Ammon's horn (tissue), 1 donor: Measurements from ENCODE around the gene RNPEP.
"Not testable (repeated sequence)": the region's sequence is repeated elsewhere in the genome, so short reads cannot be mapped to it uniquely, and the experiment has no call there.

Experiments used
- DNase-seq: peaks from one replicate; pipeline ENCODE4 v3.0.0-alpha.2; 2016; ENCODE audit warnings: low spot score

RNPEP gene, protein sequence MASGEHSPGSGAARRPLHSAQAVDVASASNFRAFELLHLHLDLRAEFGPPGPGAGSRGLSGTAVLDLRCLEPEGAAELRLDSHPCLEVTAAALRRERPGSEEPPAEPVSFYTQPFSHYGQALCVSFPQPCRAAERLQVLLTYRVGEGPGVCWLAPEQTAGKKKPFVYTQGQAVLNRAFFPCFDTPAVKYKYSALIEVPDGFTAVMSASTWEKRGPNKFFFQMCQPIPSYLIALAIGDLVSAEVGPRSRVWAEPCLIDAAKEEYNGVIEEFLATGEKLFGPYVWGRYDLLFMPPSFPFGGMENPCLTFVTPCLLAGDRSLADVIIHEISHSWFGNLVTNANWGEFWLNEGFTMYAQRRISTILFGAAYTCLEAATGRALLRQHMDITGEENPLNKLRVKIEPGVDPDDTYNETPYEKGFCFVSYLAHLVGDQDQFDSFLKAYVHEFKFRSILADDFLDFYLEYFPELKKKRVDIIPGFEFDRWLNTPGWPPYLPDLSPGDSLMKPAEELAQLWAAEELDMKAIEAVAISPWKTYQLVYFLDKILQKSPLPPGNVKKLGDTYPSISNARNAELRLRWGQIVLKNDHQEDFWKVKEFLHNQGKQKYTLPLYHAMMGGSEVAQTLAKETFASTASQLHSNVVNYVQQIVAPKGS

DNA sequence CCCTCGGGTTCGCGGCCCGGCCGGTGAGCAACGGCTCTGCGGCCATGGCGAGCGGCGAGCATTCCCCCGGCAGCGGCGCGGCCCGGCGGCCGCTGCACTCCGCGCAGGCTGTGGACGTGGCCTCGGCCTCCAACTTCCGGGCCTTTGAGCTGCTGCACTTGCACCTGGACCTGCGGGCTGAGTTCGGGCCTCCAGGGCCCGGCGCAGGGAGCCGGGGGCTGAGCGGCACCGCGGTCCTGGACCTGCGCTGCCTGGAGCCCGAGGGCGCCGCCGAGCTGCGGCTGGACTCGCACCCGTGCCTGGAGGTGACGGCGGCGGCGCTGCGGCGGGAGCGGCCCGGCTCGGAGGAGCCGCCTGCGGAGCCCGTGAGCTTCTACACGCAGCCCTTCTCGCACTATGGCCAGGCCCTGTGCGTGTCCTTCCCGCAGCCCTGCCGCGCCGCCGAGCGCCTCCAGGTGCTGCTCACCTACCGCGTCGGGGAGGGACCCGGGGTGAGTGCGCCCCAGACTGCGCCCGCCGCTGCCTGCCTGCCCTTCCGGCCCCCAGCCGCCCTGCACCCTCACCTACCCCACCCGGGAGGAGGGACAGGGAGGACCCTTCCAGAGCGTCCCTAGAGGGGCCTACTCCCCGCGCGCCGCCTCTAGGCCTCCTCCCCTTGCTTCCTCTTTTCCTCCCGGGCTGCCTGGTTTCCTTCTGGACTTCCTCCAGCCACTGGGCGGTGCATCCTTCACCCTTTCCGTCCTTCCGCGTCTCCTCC, at the start of gene RNPEP:
TSS of gene RNPEP (plus strand) at position 26 of the 757 bp plus-strand sequence. CDS start at position 45, 19 bp downstream.
- peak; percentile 77 for DNase-seq

DNA sequence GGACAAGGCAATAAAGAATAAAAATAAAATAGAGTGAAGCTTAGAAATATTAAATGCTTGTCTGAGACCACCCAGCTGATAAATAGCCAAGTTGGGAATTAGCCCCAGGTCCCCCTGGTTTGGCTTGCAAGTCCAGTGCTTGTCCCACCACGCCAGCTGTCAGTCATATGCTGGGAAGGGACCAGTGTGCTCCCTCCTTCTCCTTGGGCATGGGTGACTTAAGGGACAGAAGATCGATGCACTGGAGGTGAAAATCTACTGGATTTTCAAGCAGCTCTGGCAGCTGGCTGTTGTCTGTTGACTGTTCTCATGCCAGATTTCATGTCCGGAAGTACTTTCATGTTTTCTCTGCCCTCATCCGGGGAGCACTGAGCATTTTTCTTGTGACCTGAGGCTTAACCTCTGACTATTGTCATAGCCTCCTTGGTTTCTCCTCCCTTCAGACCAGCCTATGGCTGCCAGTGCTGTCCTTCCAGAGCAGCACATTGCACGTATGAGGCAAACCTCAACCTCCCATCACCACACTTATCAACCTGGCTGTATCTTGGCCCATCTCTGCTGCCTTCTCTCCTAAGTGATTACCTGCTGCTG, 48.5 kb upstream of the RNPEP start:
- DNase-seq, result no peak

DNA sequence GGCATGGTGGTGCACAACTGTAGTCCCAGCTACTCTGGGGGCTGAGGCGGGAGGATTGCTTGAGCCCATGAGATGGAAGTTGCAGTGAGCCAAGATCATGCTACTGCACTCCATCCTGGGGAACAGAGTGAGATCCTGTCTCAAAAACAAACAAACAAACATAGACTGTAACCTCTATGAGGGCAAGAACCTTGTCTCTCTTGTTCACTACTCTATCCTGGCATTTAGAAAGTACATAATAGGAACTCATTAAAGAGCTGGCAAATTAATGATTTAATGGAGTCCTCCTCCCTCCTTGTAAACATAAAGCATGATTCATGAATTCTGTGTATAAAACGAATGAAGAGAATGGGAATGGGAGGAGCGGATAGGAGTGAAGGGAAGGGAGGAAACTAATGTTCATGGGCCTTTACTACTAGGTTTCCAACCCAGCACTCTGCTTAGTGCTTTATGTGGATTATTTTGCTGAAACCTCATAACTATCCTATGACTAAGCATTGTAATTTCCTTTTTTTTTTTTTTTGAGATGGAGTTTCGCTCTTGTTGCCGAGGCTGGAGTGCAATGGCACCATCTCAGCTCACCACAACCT, 44.7 kb upstream of the RNPEP start:
- no peak for DNase-seq

DNA sequence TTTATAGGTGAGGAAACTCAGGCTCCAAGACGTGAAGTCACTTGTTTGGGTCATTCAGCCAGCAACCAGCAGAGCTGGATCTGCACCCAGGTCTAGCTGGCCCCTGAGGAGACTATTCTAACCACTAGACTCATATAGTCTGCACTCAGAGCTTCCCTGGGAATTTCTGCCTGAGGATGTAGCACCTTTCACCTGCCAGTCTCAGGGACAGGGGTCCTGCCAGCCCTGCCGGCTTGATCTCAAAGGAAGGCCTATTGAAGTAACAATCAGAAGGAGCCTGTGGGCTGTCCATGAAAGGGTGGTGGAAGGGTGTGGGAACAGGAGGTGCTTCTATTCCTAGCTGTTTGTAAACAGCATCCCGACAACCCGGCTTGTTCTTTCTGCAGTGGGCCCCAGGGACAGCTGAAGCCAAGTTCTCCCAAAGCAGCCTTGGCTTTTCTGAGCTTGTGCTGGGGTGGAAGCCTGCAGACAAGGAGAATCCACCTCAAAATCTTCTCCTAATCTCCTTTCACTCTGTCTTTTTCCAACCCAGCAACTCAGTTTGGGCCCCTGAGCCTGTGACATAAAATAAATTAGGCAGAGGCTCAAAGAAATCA, 43.9 kb upstream of the RNPEP start:
- no peak for DNase-seq

DNA sequence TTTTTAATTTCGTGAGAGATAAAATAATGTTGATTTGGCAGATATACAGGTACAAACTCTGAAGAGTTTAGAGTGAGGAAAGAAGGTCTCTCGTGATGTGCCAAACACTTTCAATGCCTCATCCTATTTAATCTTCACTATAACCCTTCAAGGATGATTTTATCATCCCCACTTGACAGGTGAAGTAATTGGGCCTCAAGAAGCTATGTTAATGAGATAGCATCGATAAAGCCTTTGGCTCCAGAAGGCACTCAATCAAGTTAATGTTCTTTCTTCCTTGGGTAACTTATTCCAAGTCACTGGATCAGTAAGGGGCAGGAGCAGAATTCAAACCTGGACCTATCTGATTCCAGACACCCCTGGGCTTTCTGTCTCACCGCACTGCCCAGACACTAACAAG, 43.3 kb upstream of the RNPEP start:
- DNase-seq, result no peak

DNA sequence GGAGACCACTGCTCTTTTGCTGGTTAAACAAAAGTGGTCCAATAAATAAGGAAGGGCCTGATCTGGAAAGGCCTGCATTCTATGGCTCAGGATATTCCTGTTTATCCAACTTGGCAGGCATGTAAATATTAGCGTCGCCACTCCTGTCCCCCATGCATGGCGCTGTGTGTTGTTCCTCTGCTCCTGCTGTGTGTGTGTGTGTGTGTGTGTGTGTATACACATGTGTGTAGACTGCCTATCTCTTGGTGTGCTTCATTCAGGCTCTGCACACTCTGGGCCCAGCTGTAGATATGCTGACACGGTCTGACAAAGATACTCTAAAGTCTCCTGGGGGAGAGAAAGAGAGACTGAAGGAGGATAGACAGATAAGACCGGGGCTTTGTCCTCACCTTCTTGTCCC, 42.9 kb upstream of the RNPEP start:
- no peak for DNase-seq

DNA sequence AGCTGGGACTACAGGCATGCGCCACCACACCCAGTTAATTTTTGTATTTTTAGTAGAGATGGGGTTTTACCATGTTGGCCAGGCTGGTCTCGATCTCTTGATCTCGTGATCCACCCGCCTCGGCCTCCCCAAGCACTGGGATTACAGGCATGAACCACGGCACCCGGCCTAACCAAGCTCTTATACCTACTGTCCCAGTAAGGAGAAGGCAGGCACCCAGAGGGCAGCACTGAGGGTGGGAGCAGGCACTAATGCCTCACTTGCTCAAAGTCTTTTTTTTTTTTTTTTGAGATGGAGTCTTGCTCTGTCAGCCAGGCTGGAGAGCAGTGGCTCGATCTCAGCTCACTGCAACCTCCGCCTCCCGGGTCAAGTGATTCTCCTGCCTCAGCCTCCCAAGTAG, 42.1 kb upstream of the RNPEP start:
- DNase-seq, result not testable (repeated sequence)

DNA sequence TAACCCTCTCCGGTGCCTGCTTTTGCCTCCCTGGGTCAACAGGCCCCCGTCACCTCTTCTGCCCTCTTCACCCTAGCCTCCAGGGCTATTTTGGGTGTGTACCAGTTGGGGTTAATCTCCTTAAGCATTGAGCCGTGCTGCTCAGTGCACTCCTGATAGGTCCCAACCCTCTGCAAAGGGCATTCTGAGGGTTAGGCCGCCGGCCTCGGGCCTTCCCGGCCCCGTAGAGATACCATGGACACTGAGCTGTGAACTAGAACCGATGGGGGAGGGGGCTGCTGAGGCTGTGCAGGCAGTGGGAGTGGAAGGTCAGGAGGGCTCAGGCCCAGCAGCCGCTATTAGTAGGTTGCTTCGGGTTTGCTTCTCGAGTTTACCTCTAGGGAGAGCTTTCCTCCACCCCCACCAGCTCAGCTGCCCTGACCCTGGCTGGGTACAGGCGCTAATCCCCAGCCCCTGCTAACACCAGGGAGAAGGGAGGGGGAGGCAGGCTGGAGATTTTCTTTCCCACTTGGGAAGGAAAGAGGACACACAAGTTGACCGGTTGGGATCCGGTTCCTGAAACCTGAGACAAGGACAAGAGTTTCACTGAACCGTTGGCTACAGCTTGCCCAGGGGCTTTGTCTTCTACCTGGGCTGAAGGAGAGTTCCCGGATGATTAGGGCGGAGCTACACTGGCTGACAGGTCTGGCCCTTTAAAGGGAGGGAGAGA, 40.9 kb upstream of the RNPEP start:
- DNase-seq, result no peak

DNA sequence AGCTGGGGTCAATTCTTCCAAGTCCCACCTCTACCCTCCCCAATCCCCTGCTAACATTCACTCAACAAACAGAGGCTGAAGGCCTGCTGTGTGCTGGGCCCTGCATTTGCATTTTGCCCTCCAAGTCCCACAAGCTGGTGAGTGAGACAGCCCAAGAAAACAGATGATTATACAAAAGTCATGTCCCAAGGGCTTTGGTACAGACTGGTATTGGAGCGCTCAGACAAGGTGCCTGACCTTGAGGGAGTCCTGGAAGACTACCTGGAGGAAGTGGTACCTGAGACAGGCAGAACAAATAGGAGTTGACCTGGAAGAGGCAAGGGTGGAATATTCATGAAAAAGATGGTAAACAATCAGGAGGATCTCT, 40.3 kb upstream of the RNPEP start:
- DNase-seq, result no peak

DNA sequence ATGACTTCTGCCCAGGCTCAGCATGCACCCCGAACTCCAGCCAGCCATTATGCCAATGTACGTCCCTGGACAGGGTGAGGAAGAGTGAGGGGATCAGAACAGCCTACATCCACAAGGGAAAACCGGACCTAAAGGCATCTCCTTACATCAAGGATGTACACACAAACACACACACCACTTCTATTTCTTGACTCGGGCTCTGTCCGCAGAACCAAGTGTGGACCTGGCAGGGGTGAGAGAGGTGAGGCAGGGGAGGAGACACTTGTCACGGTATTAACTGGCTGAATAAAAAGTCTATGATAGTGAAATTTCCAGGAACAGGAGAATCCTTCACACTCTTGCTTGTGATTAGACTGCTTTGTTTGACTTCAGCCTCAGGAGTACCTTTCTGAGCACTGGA, 38.4 kb upstream of the RNPEP start:
- DNase-seq, result no peak

DNA sequence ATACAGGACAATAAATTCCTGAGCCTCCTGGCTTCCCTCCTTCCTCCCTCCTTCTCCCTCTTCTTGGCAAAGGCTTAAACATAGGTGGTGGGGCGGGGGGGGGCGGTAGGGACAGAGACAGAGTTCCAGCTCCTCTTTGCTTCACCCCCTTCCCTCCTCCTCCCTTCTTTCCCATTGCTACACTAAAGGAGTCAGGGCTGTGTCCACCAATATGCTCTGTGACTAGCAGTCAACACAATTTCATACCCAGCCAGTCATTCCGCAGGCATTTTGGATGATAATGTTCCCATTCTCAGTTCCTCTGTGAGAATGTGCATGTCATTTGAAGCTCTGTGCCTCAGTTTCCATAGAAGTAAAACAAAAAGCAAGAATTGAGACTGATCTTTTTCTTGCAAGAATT, 37.8 kb upstream of the RNPEP start:
- DNase-seq, result no peak

DNA sequence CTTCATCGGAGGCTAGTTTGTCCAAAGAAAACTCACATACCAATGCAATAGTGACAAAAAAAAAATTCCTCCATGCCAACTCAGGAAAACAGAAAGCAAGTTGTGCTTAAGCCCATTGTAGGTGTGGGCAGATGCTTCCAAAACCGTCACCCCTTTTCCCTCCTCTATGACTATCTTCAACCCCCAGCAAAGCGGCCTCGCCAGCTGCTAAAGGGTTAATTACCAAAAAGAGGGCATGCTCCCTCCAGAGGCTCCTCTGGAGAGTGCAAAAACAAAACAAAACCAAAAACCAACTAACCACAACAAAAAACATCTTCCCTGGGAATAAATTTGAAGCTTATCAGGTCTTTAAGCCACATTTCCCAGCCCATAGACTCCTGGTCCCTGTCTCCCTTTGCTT, 37.3 kb upstream of the RNPEP start:
- no peak for DNase-seq

DNA sequence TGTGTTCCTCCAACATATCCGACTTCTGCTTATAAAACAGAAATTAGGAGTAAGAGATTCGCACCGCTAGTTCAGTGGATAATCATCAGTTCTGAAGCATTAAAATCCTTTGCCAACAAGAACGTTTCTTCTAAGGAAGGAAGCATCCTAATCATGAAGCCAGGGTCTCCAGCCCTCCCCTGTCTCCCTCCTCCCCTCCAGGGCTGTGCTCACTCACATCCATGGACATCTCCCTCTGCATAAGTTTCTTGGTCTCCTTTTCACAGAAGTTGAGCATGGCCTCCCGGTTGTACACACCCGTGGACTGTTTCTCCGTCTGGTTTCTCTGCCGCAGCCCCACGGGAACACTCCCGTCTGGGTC, 36.6 kb upstream of the RNPEP start:
- no peak for DNase-seq

DNA sequence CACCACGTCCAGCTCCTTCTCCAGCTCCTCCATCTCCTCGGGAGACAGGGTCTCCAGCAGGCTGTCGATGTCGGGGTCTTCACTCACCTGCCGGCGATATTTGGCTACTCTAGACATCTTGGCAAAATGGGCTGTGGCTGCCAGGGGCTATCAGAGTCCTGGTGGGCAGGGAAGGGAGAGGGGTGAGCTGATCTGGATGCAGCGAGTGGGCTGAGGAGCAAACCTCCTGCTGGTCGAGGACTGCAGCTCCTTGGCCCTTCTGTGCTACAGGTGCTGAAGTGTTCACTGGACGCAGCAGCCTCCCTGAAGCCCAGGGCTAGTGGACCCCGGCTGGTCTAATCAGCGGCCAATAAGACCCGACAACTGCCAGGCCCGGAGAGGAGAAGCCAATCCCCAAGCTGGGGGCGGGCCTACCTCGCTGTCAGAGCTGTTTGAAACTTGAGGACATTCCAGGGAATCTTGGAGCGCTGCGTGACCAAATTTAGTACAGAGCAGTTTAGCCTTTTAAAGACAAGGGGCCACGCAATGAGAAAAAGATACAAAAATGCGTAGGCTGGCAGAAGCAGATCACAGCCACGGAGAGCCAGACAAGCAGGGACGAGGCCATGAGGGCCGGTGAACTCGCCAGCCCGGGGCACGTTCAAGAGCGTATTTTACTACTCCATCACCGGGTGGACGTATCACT, 36.1 kb upstream of the RNPEP start, which contains the start of gene LMOD1:
TSS of gene LMOD1 (minus strand) at position 325 of the 685 bp plus-strand sequence. CDS start at position 117, 208 bp downstream.
- DNase-seq, result peak; percentile 74

DNA sequence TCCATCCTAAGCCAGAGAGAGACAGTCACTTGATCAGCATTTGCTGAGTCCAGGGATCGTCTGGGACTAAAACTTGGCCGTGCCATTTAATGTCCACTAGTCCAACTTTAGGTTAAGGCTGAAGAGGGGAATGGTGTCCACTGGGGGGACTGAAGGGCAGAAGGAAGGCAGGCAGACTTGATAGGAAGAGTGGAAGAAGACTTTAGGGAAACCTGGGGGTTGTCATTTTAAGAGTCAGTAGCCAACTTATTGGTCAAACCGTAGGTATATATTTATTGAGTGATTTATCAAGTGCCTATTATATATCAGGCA, 34.8 kb upstream of the RNPEP start:
- no peak for DNase-seq

DNA sequence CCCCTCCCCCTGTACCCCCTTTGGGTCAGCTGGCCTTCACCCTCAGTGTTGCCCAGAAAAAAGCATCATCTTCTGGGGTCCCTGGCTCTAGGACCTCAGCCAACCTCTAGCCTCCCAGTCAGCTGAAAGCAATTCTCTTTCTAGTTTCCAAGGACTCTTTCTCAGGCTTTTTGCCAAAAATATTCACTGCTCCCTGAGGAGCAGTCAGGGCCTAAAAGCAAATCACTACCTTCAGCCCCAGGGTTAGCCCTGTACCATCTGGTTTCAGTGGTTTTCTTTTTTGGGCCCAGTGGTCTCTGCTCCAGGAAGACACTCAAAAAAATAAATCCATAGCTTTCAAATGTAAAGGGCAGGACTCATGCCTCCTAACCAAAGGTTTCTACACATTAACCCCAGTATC, 33.0 kb upstream of the RNPEP start:
- no peak for DNase-seq

DNA sequence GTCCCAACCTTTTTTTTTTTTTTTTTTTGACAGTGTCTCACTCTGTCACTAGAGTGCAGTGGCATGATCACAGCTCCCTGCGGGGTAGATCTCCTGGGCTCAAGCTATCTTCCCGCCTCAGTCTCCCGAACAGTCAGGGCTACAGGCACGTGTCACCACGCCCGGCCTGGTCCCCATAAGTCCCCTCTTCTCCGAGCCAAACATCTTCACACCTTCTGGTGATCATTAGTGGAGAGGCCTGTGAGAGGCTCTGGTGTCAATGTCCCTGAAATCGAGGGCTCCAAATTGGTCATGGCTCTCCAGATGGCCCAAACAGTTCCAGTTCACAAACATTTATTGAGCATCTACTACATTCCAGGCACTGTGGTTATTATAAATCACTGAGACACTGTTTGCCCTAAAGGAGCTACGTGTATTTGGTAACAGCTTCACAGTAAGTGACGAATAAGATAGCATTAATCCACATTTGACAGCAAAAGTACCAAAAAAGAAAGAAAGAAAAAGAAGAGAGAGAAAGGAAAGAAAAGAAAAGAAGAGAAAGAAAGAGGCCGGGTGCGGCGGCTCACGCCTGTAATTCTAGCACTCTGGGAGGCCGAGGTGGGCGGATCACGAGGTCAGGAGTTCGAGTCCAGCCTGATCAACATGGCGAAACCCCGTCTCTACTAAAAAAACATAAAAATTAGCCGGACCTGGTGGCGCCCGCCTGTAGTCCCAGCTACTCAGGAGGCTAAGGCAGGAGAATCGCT, 28.0 kb upstream of the RNPEP start:
- no peak for DNase-seq

DNA sequence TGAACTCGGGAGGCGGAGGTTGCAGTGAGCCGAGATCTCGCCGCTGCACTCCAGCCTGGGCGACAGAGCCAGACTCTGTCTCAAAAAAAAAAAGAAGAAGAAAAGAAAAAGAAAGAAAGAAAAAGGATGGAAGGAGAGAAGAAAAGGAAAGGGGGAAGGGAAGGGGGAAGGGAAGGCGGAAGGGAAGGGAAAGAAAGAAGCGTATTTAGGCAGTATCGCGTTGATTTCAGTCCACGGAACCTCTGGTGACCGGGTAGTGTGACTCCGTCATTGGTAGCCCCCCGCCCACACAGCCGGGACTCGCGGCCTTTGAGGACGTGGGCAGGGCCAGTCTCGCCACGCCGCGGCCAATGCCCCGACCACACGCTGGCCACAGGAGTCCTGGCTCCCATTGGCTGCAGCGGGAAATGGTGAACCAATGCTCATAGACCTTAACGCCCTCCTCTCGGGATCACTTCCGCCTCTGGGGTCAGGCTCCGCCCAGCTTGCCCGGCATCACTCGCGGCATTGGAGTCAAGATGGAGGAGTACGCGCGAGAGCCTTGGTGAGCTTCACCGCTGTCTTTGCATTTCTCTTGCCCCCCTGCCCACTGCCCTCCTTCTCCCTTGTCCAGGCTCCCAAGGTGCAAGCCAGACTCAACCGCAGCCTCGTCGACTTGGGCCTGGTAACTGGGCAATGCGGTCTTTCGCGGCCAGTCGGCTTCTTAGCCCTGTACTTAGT, 27.3 kb upstream of the RNPEP start, which contains the start of gene TIMM17A:
TSS of gene TIMM17A (plus strand) at position 495 of the 720 bp plus-strand sequence. CDS start at position 519, 24 bp downstream.
- peak; percentile 99 for DNase-seq

DNA sequence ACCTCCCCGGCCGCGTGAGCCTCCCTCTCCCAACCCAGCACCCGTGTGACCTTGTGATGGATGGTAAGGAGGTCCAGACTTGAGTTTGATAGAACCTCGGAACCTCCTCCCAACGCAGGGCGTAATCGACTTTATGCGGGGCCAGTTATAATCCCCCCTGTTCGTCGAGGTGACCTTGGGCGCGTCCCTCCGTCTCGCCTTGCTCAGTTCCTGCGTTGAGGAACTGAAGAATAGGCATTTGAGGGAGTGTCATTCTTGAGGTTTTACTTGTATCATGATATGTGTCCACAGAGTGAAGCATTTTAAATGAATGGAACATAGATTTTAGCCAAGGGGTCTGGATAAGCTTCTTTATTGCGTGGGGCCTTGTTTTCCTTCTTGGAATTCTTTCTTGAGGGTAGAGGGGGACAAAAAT, 26.7 kb upstream of the RNPEP start:
- DNase-seq, result no peak
